Activated T-helper 9 cell treated with anti-CD3 and anti-CD28 coated beads, Interleukin-2, amount 50 U/mL, for 16 hours (primary cell): ENCODE results near the gene HPCA.

Experiments used
- DNase-seq: peaks from one replicate; pipeline ENCODE4 v3.0.0-alpha.2; 2020; ENCODE audit warnings: low read depth

HPCA gene

DNA sequence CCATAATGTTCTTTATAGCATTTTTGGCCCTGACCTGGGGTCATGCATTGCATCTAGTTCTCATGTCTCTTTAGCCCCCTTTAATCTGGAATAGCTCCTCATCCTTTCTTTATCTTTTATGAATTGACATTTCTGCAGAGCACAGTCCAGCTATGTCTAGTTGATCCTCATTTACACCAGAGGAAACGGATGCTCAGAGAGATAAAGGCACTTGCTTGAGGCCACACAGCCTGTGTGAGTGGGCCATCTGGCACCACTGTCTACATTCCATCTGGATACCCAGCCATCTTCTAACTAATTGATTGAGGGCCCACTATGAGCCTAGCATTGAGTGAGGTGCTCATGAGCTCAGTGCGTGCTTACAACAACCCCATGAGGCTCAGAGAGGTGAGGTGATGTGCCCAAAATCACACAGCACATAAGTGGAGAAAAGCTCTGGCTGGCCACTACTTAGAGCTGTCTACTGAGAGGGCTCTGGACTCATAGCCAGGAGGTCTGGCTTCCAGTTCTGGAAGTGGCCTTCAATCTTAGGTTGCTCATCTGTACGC is 3.5 kb downstream of the HPCA start:
- no peak for DNase-seq

DNA sequence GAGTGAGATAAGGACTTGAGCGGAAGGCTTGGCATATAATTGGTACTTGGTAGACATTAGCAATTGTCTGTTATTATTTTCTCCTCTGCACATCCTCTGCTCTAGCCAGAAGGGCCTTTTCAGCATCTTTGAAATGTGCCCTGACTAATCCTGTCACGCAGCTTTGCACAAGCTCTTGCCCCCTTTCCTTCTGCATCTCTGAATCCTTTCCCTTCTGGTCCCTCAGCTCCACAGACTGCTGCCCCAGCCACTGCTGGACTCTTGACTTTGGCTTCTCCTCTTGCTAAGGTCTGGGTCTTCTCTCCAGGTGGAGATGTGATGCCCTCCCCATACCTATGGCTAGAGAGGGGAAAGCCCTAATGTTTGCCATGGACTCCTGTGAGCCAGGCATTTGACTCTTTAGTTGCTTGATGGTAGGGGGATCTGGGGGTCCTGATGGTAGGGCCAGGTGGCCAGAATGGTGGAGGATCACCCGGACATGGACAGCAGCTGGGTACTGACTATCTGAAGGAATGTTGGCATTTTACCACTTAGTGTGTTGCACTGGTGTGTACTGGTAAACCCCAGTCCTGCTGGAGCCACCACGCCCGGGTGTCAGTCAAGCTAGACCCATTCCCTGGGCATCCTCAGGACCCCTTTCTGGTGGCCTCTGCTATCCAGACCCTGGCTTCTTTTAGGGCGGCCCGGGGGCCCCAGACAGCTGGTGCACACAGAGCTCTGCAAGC is 4.4 kb downstream of the HPCA start:
- DNase-seq = no peak

DNA sequence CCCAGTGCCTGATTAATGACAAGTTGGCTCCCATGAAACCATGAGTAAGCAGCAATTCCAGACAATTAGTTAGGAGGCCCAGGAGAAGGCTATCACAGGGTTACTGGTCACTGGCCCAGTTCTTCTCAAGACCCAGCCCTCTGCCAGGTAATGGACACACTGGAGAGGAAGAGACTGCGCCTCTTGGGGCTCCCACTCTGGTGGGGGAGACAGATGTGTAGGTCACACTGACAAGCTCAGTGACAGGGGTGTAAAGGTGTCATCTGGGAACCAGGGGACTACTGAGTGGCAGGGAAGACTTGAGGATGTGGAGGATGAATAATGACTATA is 4.9 kb downstream of the HPCA start:
- DNase-seq = no peak

DNA sequence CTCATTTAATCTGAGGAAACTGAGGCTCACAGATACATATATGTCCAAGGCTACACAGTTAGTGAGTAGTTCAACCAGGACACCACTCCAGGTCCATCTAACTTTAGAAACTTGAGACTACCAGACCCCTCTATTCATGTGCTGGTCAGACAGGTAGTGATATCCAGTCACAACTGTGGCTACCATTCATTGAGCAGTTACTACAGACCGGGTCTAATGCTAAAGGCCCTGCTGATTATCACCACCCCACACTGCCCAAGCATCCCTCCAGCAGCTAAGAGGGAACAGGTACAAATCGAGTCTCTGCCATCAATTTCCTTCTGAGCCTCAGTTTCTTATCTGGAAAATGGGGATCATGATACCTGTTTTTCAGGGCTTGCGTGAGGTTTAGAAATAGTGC is 5.3 kb downstream of the HPCA start:
- DNase-seq = no peak

DNA sequence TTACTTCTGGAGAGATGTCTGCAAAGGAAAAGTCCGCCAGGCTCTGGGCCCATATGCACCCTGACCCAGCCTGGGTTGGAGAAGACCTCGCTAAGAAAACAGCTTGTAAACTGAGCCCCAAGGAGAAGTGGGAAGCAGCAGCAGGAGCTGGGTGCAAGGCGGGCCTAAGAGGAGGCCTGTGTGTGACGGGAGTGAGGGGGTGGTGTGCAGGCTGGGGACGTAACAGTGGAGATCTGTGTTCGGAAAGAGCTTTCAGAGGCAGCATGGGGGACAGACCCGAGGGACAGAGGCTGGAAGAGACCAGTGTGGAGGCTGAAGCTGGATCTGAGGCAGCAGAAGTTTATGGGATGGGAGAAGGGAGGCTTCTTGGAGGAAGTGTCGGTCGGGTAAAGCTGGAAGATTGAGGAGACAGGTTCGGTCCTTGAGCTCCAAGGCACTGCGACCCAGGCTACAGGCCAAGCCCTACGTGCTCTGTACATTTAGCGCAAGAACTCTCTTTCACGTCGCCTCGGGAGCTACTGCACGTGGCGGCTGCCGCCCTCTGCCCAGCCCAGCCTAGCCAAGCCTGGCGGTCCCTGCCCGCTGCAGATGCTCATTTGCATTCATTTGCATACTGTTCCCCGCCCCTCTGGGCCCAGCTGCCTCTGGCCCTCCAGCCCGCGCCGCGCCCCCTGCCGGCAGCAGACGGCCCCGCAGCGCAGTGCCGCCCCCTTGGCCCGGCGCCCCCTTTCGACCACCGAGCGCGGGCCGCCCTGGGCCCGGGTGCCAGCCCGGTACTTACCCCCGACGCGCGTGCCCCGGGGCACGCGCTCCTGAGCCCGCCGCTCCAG is 6.3 kb downstream of the HPCA start:
- peak; percentile 23 for DNase-seq

DNA sequence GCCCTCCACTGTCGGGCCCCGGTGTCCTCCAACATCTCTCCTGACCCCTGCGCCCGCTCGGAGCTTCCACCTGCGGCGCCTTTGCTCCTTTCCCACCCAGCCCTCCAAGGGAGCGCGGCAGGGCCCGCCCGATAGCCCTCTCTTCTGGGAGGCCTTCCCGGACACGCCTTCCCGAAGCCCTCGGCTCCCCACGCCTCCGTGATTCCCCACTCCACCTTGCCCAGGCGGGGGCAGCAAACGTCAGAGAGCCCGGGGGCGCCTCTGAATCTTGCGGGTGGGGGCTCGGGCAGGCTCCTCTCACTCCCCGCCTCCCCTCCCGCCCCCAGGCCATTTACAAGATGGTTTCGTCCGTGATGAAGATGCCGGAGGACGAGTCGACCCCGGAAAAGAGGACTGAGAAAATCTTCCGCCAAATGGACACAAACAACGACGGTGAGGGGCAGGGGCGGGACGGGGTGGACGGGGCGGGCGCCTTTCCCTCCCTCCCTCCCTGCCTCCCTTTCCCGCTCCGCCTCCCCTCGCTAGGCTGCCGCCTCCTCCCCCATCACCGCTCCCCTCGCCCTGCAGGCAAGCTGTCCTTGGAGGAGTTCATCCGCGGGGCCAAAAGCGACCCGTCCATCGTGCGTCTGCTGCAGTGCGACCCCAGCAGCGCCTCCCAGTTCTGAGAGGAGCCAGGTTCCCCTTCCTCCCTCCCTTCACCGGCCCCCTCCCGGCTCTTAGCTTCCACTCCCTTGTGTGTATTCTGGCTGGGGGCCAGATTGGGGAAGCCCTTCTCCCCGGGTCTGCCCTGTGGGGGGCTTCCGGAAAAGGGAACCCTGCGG is 7.1 kb downstream of the HPCA start:
- no peak for DNase-seq

DNA sequence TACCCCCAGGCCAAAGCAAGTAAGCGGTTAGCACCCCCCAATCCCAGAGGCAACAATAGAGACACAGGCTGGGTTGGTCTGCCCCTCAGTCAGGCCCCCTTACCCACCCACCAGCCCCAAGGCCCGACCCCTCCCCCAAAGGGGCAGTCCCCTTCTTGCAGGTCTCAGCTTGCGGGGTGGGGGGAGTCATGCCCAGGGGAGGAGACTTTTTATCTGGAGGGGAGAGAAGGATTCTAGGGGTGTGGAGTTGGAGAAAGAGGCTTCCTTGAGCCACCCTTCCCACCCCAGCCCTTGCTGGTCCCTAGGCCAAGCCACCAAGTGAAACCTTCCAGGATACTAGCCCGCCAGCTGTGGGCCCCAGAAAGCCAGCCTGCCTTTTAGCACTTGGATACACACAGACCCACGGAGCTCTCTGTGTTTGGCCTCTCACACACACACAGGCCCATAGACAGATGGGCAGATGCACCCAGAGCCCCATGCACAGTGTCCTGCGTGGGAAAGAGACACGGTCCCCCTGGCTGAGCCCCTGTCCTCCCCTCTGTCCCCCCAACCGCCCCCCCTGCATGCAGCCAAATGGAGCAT is 7.8 kb downstream of the HPCA start:
- DNase-seq = no peak

DNA sequence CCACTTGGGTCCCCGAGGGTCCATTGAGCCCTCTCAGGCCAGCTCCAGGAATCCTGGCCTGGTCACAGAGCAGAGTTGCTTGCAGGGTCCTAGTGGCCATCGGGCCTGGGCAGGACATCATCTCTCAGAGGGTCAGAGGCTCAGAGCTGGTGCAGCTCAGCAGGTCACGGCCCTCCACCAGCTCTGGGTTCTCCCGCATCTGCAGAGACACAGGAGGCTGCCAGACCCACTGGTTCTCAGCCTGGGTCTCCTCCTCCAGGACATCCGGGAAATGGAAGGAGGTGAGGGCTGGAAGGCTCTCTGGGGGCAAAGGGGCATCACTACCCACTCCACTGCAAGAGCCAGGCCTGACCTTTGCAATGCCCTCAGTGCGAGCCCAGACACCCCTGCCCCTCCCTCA is 8.4 kb downstream of the HPCA start:
- no peak for DNase-seq

DNA sequence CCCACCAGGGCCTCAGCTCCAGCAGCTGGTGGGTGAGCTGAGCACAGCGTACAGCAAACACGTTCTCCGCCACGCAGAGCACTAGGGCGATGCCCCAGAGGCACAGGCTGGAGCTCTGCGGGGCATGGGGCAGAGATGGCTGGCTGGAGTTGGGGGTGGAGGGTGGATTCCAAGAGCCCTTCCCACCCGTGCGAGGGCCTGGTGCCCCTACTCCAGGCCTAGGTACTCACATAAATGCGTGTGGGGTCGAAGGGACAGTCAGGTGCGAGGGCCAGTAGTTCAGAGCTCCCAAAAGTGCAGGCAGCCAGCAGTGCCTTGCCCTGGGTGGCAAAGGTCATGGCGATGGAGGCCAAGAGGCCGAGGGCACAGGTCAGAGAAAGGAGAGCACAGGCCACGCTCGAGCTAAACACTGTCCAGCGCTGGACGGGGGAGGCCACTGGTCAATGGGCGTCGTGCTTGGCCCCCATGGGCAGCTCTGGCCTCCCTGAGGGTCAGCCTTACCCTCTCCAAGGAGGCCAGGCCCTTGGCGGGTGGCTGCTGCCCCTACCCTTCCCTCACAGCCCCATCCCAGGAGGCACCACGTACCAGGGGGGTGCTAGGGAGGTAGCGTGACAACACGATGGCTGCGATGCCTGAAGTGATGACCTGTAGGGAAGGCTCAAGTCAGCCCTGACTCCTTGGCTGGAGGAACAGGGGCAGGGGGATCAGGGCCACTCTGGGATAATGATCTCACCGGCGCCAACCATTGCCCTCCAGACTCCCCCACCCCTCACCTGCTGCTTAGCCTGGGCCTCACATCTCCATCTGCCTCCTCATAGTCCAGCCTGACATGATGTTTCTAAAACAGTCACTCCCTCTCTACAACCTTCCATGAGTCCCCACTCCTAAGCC is 9.3 kb downstream of the HPCA start:
- DNase-seq = no peak

DNA sequence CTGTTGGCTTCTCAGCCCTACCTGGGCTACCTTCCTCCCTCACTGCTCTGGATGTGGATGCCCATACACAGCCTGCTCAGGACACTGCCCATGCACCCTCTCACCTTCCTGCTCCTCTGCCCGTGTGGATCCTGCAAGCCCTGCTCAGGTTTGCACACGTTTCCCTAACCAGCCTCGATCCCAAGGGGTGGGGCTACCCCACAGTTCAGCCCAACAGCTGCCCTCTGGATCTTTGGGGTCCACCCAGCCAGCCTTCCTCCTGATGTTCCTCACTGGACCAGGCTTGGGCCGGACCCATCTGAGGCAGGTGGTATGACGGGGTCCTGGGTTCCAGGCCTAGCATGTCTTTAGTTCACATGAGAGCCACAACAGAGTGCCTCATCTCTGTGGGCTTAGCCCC is 10.2 kb downstream of the HPCA start:
- no peak for DNase-seq

DNA sequence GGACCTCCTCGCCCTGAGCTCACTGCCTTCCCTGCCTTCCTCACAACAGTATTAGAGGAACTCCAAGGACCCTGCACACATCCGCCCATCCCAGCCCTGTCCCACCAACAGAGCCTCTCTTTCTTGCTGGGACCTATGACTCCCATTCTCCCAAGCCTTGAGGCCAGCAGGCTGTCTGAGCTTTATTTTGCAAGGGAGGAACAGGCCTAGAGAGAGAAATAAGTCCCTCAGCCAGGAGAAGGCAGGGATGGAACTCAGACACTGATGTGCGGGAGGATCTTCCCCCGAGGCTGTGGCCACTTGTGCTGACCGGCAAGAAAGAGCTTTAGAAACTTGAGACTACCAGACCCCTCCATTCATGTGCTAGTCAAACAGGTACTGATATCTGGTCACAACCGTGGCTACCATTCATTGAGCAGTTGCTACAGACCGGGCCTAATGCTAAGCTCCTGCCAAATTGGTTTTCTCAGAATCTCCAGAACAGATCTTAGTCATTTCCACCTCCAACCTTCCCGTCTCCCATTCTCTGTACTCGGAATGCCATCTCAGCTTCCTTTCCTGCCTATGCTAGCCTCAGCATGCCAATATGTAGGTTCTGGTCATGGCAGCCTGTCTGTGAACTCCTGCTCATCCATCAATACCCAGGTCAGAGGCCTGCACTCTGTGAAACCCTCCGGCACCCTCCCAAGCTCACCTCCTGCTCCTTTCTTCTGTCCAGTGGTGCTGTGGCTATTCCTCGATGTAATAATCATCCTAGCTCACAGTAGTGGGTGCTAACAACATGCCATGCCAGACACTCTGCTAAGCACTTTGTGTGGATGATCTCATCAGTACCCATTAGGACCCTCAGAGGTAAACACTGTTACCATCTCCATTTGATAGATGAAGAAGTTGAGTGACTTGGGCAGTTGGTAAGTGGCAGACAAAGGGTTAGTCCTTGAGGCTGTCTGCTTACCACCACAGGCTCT is 11.1 kb downstream of the HPCA start:
- no peak for DNase-seq

DNA sequence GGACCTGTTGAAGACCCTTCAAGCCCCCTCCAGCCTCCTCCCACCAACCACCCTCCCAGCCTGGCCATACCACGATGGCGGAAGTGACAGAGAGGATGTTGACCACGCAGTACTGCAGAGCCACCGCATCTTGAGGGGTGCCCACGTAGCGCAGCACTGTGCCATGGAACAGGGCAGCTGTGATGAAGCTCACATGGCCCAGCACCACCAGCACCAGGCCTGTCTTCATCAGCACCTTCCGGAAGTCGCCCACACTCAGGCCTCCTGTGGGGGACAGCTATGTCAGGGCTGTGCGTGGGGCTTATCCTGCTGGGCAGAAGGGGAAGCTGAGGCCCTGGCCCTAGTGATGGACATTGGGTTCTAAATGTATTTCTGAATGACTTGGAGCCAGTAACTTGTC is 11.8 kb downstream of the HPCA start:
- DNase-seq = no peak

DNA sequence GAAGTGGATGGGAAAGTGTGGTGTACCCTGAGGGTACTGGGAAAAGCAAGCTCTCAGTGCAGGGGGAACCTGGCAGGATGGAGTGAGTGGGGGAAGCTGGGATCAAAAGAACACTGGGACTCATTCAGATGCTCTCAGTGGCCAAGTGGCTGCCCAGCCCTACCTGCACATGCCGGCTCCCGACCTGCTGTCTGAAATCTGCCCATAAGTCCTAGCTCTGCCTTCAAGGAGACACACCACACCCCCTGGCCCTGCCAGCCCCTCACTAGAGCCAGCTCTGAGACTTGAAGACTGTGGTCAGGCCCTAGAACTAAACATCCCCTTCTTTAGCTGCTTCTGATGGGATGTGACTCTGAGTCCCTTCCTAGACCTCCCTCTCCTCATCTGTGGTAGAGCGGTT is 12.7 kb downstream of the HPCA start:
- DNase-seq = no peak

DNA sequence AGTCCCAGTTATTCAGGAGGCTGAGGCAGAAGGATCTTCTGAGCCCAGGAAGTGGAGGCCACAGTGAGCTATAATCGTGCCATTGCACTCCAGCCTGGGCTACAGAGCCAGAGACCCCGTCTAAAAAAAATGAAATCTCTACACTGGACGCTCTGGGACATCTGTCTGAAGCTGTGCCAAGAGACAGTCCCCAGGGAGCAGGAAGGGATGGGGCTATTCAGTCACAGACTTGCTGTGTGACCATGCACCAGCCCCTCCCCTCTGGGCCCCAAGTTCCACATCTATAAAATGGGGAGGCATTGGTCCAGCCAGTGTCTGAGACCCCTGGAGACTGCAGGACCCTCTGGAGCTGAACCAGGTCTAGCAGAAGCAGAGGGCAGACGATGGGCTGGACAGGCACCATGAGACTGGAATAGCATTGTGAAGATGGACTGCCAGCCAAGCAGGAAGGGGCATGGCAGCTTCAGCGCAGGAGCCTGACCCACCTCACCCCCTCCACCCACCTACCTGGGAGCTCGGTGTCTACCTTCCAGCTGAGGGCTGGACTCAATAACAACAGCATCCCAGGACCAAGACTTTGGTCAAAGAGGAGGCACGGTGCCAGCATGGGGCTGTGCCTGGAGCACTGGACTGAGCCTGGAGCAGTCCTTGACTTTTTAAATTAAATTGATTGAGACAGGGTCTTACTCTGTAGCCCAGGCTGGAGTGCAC is 13.4 kb downstream of the HPCA start:
- no peak for DNase-seq

DNA sequence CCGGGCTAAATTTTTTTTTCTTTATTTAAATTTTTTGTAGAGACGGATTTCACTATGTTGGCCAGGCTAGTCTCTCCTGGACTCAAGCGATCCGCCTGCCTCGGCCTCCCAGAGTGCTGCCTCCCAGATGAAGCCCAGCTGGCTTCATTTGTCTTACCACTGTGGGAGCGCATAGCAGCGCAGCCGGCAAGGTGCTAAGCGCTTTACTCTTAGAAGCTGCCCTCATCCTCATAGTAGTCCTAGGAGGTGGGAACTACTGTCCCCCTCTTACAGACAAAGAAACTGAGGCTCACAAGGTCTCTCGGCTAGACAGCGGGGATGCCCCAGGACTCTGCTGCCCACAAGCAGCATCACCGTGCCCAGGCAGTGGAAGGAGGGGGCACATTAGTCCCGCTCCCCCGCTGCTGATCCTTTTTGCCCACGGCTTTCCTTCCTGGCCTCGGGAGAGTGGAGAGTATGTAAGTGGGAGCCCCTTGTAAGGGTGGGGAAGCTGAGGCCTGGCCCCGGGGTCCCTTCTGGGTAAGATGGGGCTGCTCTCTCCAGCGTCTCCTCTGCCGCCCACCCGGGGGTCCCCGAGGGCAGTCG is 14.2 kb downstream of the HPCA start:
- no peak for DNase-seq

DNA sequence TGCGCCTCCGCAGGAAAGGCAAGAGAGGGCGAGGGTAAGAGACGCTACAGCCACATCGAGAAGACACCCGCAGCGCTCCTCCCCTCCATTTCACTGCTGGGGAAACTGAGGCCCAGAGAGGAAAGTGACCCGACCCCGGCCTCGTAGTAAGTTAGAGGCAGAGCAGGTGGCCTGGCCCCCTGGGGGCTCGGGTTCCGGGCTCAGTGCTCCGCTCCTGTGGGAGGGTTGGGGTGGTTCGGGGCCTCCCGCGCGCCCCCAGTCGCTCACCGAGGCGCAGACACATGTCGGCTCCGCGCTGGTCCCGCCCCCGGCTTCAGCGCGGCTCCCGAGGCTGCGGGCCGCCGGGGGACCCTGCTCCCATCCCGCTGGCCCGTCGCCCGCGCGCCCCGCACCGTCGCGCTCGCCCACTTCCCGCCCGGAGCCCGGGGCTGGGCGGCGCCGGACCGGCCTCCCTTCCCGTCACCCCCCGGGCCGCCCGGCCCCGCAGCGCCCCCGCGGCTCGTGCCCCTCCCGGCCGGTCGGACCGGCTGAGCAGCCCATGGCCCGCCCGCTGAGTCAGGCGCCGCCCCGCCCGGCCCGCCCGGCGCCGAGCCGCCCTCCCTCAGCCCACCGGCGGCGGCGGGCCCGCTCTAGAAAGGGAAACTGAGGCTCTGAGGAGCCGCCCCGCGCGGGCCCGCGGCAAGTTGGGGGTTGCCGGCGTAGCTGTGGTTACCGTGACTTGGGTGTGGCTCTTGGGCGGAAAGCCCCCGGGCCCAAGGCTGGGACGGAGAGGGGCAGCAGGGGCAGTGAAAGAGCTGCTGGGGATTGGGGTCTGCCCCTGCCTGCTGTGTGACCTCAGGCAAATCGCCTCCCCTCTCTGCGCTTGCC is 14.9 kb downstream of the HPCA start, which contains the start of gene TMEM54:
Gene TMEM54, minus strand, starts transcription at position 434 of the 867 bp plus-strand sequence. Its CDS starts 151 bp downstream, at position 283.
- DNase-seq = no peak

DNA sequence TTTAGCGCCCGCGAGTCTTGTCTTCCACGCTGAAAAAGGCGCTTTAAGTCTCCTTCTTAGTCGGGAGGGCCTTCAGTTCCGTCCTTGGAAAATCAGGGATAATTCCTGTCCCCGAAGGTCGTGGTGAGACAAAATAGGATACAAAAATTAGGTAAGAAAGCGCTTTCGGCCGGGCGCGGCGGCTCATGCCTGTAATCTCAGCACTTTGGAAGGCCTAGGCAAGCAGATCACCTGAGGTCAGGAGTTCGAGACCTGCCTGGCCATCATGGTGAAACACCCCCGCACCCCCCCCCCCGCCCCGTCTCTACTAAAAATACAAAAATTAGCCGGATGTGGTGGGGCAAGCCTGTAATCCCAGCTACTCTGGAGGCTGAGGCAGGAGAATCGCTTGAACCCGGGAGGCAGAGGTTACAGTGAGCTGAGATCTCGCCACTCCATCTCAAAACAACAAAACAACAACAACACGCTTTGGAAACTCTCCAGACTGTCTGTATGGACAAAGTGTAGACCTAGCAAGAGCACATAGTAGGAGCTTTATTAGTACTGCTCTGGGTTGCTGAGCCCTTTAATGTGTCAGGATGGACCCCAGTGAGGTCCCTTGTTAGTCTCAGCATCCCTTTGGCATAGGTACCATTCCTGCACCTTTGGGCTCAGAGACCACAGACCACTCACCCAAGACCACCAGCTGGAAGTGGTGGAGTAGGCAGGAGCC is 15.7 kb downstream of the HPCA start:
- DNase-seq = no peak
